Measurements from ENCODE around the gene TWIST2. TPM values are rescaled to one million over a fixed set of nuclear protein-coding genes. Genes with fewer than 3 reads are reported as not detected.

Gene TWIST2
- total RNA-seq, 1 experiment from 2014 or later: 5.0 TPM

DNA sequence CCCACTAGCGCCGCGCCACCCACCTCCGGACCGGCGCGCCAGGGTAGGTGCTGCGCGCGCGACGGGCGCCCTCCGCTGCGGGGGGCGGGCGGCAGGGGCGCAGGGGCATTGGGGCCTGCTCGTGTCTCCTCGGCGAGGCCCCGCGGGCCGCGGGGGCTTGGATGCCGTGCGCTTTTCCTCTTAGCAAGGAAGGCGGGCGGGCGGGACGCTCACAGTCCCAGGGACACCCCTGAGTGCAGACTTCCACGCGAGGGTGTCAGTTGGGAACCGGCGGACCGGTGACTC, 748 bp downstream of the TWIST2 start:
- no peak overlapping the region for H2AFZ ChIP-seq
- TF ChIP-seq EZH2 (IDR thresholded peaks at IDR 0.05; ENCODE audit: low read depth): no peak
- TF ChIP-seq CTCF (conservative IDR thresholded peaks at IDR 0.05): no peak
- no peak overlapping the region for H3K4me2 ChIP-seq
- no peak overlapping the region for H3K4me3 ChIP-seq
- intact Hi-C loops (cut with micrococcal nuclease; ENCODE audit: unreplicated experiment): no loop called here
- no peak for DNase-seq
- no peaks in the 10 kb centered on the region for H3K79me2 ChIP-seq (ENCODE audit: low read depth)
- no peaks in the 10 kb centered on the region for H3F3A ChIP-seq (ENCODE audit: insufficient read depth, low read depth)
- BruUV-seq (replicated peaks): no TSS peak
- H4K20me1 ChIP-seq (ENCODE audit: insufficient read depth): no peaks in the 10 kb centered on the region
- H3K9me3 ChIP-seq (ENCODE audit: insufficient read depth, low read depth): no peaks in the 10 kb centered on the region
- no peak overlapping the region for H3K27ac ChIP-seq
- no peaks in the 10 kb centered on the region for H3K36me3 ChIP-seq (ENCODE audit: low read depth)
- H3K27me3 ChIP-seq (ENCODE audit: insufficient read depth, low read depth): peaks cover 46% of the 10 kb centered on the region
- ChIA-PET POLR2A (ENCODE audit: unreplicated experiment) (interaction anchor here (0.6 kb wide), 2 partner anchors 21 to 372 kb away, joined by 3 to 7 read pairs; no protein-coding TSS in a partner anchor), CTCF (no interaction called here)
- H3K4me1 ChIP-seq (replicated peaks; ENCODE audit: insufficient read depth): no peaks in the 10 kb centered on the region
- H3K9me2 ChIP-seq (ENCODE audit: insufficient read depth): no peaks in the 10 kb centered on the region

DNA sequence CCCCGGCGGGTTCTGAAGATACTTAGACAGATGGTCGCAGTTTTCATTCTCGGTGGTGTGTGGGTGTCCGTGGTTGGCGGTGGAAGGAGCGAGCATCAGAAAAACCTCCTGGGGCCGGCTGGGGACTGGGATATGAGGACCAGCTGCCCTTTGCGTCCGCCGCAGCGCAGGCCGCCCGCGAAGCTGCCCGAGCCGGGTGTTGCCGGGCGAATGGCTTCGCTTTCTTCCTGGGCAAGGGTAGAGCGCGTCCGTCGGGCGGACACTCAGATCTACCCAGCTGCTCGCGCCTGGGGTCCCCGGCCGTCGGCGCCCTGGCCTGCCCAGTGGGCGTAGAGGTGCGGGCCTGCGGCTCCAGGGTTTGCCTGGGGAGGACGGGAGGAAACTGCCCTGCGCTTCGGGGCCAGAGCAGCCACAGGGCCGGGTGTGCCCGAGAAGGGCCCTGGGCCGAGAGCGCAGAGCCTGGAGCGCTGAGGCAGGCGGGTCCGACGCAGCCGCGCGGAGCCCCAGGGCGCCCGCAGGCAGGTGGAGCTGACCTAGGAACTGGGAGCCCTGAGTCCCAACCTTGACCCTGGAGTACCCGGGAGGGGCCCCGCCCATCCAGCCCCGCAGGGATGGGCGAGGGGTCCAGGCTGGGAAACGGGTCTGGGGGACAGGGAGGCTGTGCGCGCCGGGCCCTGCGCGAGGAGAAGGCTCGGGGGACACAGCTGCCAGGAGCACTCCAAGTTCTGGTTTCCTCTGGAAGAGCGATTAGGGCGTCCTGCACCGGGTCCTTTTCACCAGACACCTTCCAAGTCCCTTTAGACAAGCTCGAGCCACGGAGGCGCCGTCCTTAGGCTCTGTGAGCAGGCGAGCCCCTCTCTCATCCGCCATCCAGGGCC, 1.3 kb downstream of the TWIST2 start:
- CTCF ChIA-PET: no interaction called here

GRCh38 chr2:238850091-238850490, 2.2 kb downstream of the TWIST2 start:
- peaks cover 46% of the 10 kb centered on the region for H3K27me3 ChIP-seq (ENCODE audit: insufficient read depth, low read depth)

More for the DNA sequence above, 1.3 kb downstream of the TWIST2 start:
- Histone ChIP-seq H3K79me2 (ENCODE audit: low read depth) (no peaks in the 10 kb centered on the region), H3K4me2 (no peak overlapping the region), H2AFZ (no peak overlapping the region), H3K27ac (no peak overlapping the region), H3K9me2 (ENCODE audit: insufficient read depth) (no peaks in the 10 kb centered on the region), H3K9me3 (ENCODE audit: insufficient read depth, low read depth) (no peaks in the 10 kb centered on the region), H3K4me1 (replicated peaks; ENCODE audit: insufficient read depth) (no peaks in the 10 kb centered on the region), H4K20me1 (ENCODE audit: insufficient read depth) (no peaks in the 10 kb centered on the region), H3F3A (ENCODE audit: insufficient read depth, low read depth) (no peaks in the 10 kb centered on the region), H3K36me3 (ENCODE audit: low read depth) (no peaks in the 10 kb centered on the region), H3K4me3 (no peak overlapping the region), H3K27me3 (ENCODE audit: insufficient read depth, low read depth) (peaks cover 46% of the 10 kb centered on the region)
- intact Hi-C loops (cut with micrococcal nuclease; ENCODE audit: unreplicated experiment): no loop called here
- TF ChIP-seq CTCF (conservative IDR thresholded peaks at IDR 0.05) (no peak), EZH2 (IDR thresholded peaks at IDR 0.05; ENCODE audit: low read depth) (no peak)
- BruUV-seq (replicated peaks): no TSS peak
- POLR2A ChIA-PET (ENCODE audit: unreplicated experiment): no interaction called here
- DNase-seq: no peak

More at GRCh38 chr2:238850091-238850490, 2.2 kb downstream of the TWIST2 start:
- CTCF ChIA-PET: no interaction called here
- H3K4me2 ChIP-seq: no peak overlapping the region
- no peaks in the 10 kb centered on the region for H3K9me3 ChIP-seq (ENCODE audit: insufficient read depth, low read depth)
- H4K20me1 ChIP-seq (ENCODE audit: insufficient read depth): no peaks in the 10 kb centered on the region
- H3K27ac ChIP-seq: no peak overlapping the region
- POLR2A ChIA-PET (ENCODE audit: unreplicated experiment): interaction anchor here (0.5 kb wide), 1 partner anchor 16 kb away, joined by 5 read pairs; no protein-coding TSS in a partner anchor
- TF ChIP-seq CTCF (conservative IDR thresholded peaks at IDR 0.05) (no peak), EZH2 (IDR thresholded peaks at IDR 0.05; ENCODE audit: low read depth) (no peak)
- H3F3A ChIP-seq (ENCODE audit: insufficient read depth, low read depth): no peaks in the 10 kb centered on the region
- TSS peak; percentile 16 for BruUV-seq (replicated peaks)
- H2AFZ ChIP-seq: no peak overlapping the region
- H3K9me2 ChIP-seq (ENCODE audit: insufficient read depth): no peaks in the 10 kb centered on the region
- H3K79me2 ChIP-seq (ENCODE audit: low read depth): no peaks in the 10 kb centered on the region
- no peak for DNase-seq
- intact Hi-C loops (cut with micrococcal nuclease; ENCODE audit: unreplicated experiment): no loop called here
- no peaks in the 10 kb centered on the region for H3K4me1 ChIP-seq (replicated peaks; ENCODE audit: insufficient read depth)
- no peak overlapping the region for H3K4me3 ChIP-seq
- no peaks in the 10 kb centered on the region for H3K36me3 ChIP-seq (ENCODE audit: low read depth)
